ENCODE results near the gene SNX8.

GRCh38 chr7:2358968-2359527 is 44.8 kb upstream of the SNX8 start:
- no peak for TF ChIP-seq CTCF (IDR thresholded peaks at IDR 0.05; ENCODE audit: extremely low read depth in 1 of 2, insufficient read depth in 1 of 2, low read depth in 1 of 2, low read length in 2 of 2)
- no peak for TF ChIP-seq MAX (IDR thresholded peaks at IDR 0.05; ENCODE audit: insufficient read depth, insufficient read length)
- no peak for TF ChIP-seq POLR2A (IDR thresholded peaks at IDR 0.05; ENCODE audit: low read depth, low read length)
- TF ChIP-seq EZH2 (IDR thresholded peaks at IDR 0.05; ENCODE audit: borderline replicate concordance, low read depth, low read length, severe bottlenecking) = no peak

Data from endothelial cell of umbilical vein (primary cell).